Colon (tissue), 2 donors: ENCODE measurements around the gene HSD17B4.
A peak's percentile ranks its signal among the peaks of the same experiment; 100 is the strongest.
"Not testable (repeated sequence)": the region's sequence is repeated elsewhere in the genome, so short reads cannot be mapped to it uniquely, and the experiment has no call there.

Experiments
- FAIRE-seq: peaks from 2 replicates; lab custom pipeline; 2012; peaks lifted over from hg19 to GRCh38; lab: Jason Lieb, UNC
- donor health status: control.
- donor health status: control.

The HSD17B4 gene

GRCh38 chr5:119452373-119453039 lies at the start of gene HSD17B4:
HSD17B4 (plus strand) TSS chr5:119452497; CDS start chr5:119452576, 79 bp downstream.
- FAIRE-seq = no peak

- no peak for FAIRE-seq
Observed at GRCh38 chr5:119402555-119402954, 49.7 kb upstream of the HSD17B4 start.

- no peak for FAIRE-seq
Observed at GRCh38 chr5:119404033-119404432, 48.3 kb upstream of the HSD17B4 start.

DNA sequence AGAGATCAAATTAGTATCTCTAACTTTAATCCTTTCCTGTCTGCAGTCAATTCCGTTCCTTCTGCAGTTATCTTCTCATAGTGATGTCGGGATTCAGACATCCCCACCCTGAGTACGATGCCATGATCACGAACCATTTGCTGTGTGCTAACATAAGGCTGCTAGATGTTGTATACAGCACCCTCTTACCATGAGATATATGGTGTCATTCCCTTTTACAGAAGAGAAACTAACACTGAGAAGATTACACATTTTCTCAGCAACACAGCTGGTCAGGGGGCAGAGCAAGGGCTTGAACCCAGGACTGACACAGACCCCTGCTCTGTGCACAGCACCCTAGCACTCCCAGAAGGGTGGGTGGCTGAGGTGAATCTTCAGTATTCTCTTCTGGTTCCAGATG lies 46.9 kb upstream of the HSD17B4 start:
- FAIRE-seq = no peak

- no peak for FAIRE-seq
Observed at GRCh38 chr5:119406551-119407110, 45.7 kb upstream of the HSD17B4 start.

- no peak for FAIRE-seq
Observed at GRCh38 chr5:119409235-119409815, 43.0 kb upstream of the HSD17B4 start.

GRCh38 chr5:119410448-119411159 lies 41.7 kb upstream of the HSD17B4 start:
- FAIRE-seq = no peak

GRCh38 chr5:119411361-119412278 lies 40.7 kb upstream of the HSD17B4 start:
- FAIRE-seq = peak; percentile 38

DNA sequence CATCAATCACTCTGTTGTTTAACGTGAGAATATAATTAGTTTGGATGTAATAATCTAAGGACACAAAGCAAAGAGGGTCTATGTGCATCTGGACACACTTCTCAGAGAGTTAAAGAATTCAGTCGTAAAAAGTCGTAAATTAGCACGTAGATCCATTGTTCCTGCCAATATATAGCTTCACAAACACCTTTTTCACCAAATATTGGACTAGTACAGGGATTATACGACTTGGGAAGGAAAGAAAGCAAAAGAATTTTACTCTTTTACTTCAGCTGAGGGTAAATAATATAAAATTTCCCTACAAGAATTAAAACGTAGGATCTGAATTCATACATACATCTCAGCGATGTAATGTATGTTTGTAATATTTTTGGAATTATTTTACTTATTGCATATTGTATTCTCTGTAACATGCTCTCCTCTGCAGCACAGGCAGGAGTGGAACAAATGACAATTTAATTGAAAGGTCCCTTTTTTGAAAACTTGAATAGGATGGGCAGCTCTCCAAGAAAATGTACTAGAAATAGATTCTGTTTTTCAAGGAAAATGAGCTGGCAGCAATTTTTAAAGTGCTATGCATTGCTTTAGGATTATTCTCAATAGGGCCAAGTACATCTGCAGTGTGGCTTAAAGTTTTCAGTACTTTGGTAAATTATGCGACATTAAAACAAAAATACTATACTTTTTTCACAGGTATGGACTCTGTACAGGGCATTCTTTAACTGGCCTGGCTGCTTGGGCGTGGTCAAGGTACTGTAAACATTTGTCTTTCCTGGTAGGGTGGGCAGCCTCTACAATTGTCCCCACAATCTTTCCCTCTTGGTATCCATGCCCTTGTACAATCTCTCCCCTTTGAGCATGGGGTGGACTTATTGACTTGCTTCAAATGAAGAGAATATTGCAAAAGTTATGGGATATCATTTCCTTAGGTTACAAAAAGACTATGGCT lies 39.7 kb upstream of the HSD17B4 start:
- FAIRE-seq = no peak

DNA sequence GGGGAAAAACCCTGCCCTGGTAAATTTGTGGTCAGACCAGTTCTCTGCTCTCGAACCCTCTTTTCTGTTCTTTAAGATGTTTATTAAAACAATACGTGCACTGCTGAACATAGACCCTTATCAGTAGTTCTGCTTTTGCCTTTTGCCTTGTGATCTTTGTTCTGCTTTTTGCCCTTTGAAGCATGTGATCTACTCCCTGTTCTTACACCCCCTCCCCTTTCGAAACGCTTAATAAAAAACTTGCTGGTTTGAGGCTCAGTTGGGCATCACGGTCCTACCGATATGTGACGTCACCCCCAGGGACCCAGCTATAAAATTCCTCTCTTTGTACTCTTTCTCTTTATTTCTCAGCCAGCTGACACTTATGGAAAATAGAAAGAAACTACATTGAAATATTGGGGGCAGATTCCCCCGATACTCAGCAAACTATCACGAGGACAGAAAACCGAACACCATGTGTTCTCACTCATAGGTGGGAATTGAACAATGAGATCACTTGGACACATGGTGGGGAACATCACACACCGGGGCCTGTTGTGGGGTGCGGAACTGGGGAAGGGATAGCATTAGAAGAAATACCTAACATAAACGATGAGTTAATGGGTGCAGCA lies 38.1 kb upstream of the HSD17B4 start:
- FAIRE-seq = not testable (repeated sequence)

GRCh38 chr5:119417891-119418605 lies 34.2 kb upstream of the HSD17B4 start:
- no peak for FAIRE-seq

GRCh38 chr5:119418606-119419100 lies 33.6 kb upstream of the HSD17B4 start:
- no peak for FAIRE-seq

DNA sequence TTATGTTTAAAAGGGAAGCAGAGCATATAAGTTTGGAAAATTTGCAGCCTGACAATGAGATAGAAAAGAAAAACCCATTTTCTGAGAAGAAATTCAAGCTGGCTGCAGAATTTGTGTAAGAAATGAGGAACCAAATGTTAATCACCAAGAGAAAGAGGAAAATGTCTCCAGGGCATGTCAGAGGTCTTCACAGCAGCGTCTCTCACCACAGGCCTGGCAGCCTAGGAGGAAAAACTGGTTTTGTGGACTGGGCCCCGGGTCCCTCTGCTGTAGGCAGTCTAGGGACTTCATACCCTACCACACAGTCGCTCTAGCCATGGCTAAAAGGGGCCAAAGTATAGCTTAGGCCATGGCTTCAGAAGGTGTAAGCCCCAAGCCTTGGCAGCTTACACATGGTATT lies 32.1 kb upstream of the HSD17B4 start:
- no peak for FAIRE-seq

- no peak for FAIRE-seq
Observed at GRCh38 chr5:119426057-119426456, 26.2 kb upstream of the HSD17B4 start.

- no peak for FAIRE-seq
Observed at GRCh38 chr5:119427060-119427459, 25.2 kb upstream of the HSD17B4 start.

- not testable (repeated sequence) for FAIRE-seq
Observed at GRCh38 chr5:119427596-119427995, 24.7 kb upstream of the HSD17B4 start.

DNA sequence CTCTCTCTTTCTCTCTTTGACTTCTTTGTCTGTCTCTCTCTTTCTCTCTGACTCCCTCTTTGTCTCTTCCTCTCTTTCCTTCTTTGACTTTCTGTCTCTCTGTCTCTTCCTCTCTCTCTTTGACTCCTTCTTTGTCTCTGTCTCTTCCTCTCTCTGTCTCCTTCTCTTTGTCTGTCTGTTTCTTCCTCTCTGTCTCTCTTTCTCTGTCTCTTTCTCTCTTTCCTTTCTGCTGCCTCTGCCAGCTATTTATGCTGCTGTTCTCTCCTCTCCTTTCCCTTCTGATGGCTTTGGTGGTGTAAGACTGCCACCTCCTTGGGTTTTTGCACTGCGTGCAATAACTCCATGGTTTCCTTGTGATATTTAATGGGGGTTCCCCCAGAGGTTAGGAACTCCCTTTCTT lies 24.1 kb upstream of the HSD17B4 start:
- FAIRE-seq = not testable (repeated sequence)

DNA sequence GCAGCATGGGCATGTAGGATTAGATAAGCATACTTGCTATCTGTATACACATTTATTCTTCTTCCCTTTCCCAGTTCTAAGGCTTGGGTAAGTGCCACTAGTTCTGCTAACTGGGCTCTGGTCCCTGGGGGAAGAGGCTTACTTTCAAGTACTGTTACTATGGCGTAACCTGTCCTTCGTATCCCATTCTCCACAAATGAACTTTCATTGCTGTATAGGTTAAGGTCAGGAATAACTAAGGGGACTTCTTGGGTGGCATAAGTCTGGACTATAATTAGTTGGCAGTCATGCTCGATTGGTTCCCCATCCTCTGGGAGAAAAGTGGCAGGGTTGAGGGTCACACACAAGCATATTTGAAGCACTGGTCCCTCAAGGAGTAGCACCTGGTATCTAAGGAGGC lies 23.7 kb upstream of the HSD17B4 start:
- not testable (repeated sequence) for FAIRE-seq

GRCh38 chr5:119432674-119433237 lies 19.5 kb upstream of the HSD17B4 start:
- not testable (repeated sequence) for FAIRE-seq
